ENCODE data around the gene AP3D1.
A peak's percentile ranks its signal among the peaks of the same experiment; 100 is the strongest.

Gene AP3D1

DNA sequence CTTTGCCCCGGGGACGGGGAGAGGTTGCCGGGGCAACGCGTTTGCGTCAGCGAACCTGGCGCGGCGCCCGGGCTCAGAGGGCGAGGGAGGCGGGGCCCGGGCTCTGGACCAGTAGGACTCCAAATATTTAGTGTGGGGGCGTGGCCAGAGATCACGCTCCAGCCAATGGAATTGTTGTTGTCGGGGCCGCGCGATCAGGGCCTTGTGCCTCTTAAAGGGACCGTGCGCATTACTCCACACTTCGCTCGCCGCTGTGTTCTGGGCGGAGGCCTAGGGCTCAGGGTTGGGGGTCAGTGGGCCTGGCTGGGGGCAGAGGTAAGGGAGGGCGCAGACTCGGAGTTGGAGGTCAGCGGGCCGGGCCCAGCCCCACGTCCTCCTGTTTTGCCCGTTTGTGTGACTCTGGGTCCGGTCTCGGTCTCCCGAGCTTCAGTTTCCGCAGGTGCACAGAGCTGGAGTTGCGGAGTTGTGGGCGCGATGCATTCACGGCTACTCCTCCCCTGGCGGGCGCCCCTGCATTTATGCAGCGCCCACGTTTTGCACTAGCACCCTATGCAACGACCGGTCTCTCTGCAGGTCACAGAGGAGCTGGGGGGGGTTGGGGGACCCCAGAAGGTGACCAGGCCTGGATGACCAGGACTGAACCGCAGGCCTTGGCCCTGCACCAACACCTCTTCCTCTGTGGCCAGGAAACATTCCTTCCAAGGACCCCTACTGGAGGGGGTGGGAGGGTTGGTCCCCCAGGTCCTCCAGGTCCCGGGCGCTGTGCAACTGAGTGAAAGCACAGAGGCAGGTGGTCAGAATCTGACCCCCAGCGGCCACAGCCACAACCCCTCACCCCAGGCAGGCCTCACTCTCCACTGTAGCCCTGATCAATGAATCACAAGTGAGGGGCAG lies 89.6 kb downstream of the AP3D1 start:
- peak; percentile 96 for DNase-seq (ENCODE audit: low read depth)

DNA sequence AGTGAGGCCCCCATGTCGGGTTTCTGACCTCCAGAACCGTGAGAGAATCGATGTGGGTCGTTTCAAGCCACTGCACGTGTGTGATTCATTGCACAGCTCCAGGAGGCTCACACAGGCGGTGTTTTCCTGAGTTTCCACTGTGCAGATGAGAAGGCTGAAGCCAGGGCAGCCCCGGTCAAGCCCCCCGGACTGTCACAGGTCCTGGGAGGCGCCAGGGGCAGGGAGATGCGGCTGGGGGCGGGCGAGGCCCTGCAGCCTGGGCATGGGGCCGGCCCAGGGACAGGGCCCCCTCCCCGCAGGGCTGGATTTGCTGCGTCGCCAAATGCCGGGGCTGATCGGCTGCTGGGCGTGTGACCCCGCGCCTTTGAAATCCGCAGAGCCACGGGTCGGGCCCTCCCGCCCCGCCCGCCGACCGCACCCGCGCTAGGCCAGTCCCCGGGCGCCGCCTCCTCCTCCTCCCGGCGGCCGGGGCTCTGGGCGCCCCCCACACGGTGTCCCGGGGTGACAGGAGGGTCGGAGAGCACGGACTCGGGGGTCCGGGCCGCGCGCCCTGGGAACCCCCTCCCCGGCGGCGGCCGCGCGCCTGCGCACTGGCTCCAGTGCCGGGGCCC lies 90.4 kb downstream of the AP3D1 start:
- peak; percentile 71 for DNase-seq (ENCODE audit: low read depth)

DNA sequence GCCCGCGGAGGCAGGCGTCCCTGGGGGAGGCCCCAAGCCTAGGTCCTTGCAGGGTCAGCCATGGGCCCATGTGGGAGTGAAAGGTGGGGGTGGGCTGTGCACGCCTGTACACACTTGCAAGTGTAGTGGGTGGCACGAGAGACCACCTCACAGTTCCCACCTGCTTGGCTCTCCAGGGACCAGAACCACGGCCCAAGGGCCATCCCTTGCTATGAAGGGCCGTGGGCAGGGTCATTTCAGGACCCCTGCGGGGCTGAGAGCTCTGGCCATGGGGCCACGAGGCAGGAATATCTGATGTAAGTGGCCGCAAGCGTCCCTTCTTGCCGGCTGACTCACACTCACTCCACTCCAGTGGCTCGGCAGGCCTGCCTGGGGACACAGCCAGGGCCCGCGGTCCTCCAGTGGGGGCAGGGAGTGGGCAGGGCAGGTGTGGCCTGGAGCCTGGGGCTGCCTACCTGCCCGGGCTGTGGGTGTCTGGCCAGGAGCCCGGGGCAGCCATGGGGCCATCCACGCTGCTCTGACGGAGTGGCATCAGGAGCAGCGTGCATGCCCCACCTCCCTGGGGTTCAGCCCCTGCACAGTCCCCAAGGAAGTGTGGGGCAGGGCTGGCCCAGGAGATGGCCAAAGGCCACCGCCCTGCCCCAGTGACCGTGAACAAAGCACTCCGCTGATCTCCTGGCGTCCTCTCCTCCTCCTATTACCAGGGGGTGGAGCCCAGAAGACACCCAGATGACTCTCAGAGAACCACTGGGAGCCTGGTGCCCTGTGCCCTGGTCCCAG lies 91.8 kb downstream of the AP3D1 start:
- peak; percentile 50 for DNase-seq (ENCODE audit: low read depth)

DNA sequence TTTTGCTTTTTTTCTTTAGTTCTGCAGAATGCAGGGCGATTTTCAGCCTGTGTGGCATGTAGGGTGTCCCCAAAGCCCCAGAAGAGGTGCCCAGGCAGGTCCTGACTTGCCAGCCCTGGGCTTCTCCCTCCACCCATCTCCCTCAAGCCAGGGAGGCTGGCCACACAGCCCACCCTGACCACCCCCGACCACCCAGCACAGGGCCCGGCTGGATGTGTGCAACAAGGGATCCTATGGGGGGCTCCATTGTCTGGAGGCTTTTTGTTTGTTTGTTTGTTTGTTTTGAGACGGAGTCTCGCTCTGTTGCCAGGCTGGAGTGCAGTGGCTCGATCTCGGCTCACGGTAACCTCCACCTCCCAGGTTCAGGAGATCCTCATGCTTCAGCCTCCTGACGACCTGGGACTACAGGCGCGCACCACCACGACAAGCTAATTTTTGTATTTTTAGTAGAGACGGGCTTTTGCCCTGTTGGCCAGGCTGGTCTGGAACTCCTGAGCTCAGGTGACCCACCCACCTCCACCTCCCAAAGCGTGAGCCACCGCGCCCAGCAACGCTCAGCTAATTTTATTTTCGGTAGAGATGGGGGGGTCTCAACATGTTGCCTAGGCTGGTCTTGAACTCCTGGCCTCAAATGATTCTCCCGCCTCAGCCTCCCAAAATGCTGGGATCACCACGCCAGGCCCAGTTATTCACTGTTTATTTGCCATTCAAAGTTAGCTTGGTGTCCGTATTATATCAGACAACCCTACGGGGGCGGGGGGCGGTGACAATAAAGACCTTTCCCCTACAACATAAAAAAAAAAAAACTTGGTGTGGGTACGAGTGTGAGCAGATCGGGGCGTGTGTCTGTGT lies 92.6 kb downstream of the AP3D1 start:
- no peak for DNase-seq (ENCODE audit: low read depth)

- DNase-seq (ENCODE audit: low read depth): no peak
Observed at GRCh38 chr19:2057484-2058469, 93.6 kb downstream of the AP3D1 start.

- no peak for DNase-seq (ENCODE audit: low read depth)
Observed at GRCh38 chr19:2056837-2057192, 94.6 kb downstream of the AP3D1 start.

DNA sequence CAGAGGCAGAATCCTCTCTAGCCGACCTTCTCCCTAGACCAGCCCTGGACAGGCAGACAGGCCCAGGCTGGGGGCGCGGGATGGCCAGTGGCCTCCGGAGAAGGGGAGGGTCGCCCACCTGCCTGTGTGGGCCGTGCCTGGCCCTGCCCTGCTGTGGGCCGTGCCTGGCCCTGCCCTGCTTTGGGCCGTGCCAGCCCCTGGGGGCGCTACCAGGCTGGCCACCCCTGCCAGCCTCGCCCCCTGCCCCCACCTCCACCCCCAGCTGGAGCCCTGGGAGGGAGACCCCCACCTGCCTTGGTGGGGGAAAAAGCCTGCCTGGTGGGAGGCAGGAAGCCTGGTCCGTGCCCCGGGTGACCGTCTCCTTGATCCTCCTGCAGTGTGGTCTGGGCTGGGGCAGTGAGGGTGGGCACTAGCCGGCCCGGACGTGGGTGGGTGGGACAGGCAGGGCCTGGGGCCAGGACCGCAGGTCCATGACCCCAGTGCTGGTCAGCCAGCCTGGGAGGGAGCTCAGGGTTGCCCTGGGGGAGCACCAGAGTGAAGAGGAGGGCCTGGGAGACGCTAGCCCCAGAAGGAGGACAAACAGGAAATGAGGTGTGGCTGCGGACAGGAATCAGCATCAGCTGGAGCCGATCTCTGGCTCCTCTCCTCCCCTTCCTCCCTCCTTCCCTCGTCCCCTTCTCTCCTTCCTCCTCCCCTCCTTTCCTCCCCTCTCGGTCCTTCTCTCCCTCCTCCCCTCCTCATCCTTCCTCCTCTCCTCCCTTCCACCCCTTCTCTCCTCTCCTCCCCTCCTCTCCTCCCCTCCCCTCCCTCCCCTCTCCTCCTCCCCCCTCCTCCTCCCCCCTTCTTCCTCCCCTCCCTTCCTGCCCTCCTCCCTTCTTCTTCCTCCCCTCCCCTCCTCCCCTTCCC lies 95.2 kb downstream of the AP3D1 start:
- peak; percentile 83 for DNase-seq (ENCODE audit: low read depth)

- DNase-seq (ENCODE audit: low read depth): no peak
Observed at GRCh38 chr19:2054763-2055162, 96.6 kb downstream of the AP3D1 start.

- DNase-seq (ENCODE audit: low read depth): no peak
Observed at GRCh38 chr19:2053601-2054389, 97.6 kb downstream of the AP3D1 start.

DNA sequence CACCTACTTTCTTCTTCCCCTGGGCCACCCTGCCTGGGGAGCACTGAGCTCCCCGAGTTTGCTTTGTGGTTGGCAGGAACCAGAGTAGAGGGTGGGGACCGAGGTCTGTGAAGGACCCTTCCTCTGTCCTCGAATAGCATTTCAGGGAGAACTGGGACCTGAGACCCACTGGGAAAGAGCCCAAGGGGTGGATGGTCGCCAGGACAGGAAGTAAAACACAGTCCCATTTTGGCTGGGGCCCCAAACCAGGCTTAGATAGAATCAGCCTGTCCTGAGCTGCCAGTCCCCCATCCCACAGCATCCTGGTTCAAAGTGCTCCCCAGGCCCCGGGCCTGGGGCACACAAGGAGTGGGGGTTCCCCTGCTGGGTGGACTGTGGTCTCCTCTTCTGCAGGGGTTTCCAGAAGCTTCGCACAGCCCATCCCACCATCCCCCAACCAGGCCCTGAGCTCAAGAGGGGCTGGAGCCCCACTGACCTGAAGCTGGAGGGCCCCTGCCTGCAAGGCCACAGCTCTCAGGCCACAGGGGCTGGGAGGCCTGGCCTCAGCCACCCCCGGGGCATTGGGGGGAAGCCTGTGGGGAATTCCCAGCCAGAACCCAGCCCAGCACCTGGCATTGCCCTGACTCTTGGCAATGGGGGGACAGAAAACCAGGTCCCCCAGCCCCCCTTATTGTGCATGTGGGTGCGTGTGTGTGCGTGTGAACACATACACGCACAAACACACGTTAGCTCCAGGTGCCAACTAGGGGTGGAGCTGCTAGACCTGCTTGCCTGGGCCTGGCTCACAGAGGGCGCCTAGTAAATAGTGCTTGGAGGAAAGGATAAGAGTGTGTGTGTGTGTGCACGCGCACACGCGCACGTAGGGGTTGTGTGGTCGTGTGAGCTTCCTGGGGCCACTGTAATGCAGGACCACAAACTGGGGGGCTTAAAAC lies 99.3 kb downstream of the AP3D1 start:
- no peak for DNase-seq (ENCODE audit: low read depth)

- peak; percentile 65 for DNase-seq (ENCODE audit: low read depth)
Observed at GRCh38 chr19:2050991-2051772, 100.2 kb downstream of the AP3D1 start, which contains the start of gene MKNK2. Gene MKNK2, minus strand, starts transcription at chr19:2051244. Its CDS starts 393 bp downstream, at chr19:2050851.
